Gastrocnemius medialis (tissue), 4 donors: ENCODE results near the gene CYP19A1.

Source experiments
- CTCF ChIP-seq, 5 experiments: fragments of 450-650 bp in 3 of 5; fragments of 200-600 bp in 2 of 5; sonication (generic) in 2 of 5; IDR thresholded peaks in 4 of 5; conservative IDR thresholded peaks in 1 of 5; 1 replicate in 4 of 5; 2 replicates in 1 of 5; pipeline ENCODE4 v1.5.1; 2016 to 2019; ENCODE audit warnings: antibody characterized with exemption in 5 of 5, mild to moderate bottlenecking in 3 of 5, moderate library complexity in 3 of 5
- POLR2A ChIP-seq, 2 donors: fragments of 450-650 bp; IDR thresholded peaks; one replicate each; pipeline ENCODE4 v1.6.1; 2017; ENCODE audit warnings: antibody characterized with exemption in 2 of 2, mild to moderate bottlenecking in 2 of 2, moderate library complexity in 2 of 2

- no peak for TF ChIP-seq CTCF (IDR thresholded peaks at IDR 0.05 in 4 of 5, conservative IDR thresholded peaks at IDR 0.05 in 1 of 5)
- no peak for TF ChIP-seq POLR2A (IDR thresholded peaks at IDR 0.05)
Measured at GRCh38 chr15:51212239-51212638, 126.2 kb downstream of the CYP19A1 start.
